H1 (cell line): ENCODE measurements around the gene FOXR2. TPM values are rescaled to one million over a fixed set of nuclear protein-coding genes. Genes with fewer than 3 reads are reported as not detected.

Source experiments
- CTCF ChIA-PET: fragments of 300-600 bp; sonication (Branson Sonifier 250); formaldehyde crosslinking; loops from one replicate; lab custom pipeline; 2021; ENCODE audit not compliant: partially characterized antibody; lab: Charles Lee
- POLR2A ChIA-PET: fragments of 300-600 bp; sonication (Branson Sonifier 250); formaldehyde crosslinking; loops from one replicate; lab custom pipeline; 2021; ENCODE audit warnings: inconsistent platforms; ENCODE audit not compliant: partially characterized antibody; lab: Charles Lee
- DNase-seq, 2 experiments: peaks; one replicate each; pipeline versions ENCODE4 v3.0.0 to v3.0.0-alpha.2; 2010 to 2022; ENCODE audit warnings: low spot score in 2 of 2, low read depth in 1 of 2, mixed read lengths in 1 of 2
- FAIRE-seq: peaks from 2 replicates; lab custom pipeline; 2011; peaks lifted over from hg19 to GRCh38; lab: Jason Lieb, UNC
- H2AFZ ChIP-seq: 2 replicates; pipeline ENCODE4 v1.8.1; 2012; ENCODE audit warnings: low read length, inconsistent platforms
- H2AK5ac ChIP-seq: 2 replicates; pipeline ENCODE4 v1.6.1; 2013; ENCODE audit warnings: low read depth, low read length
- H2BK120ac ChIP-seq: replicated peaks from 2 replicates; pipeline ENCODE3; 2013; ENCODE audit warnings: low read depth, low read length, inconsistent platforms
- H2BK12ac ChIP-seq: 2 replicates; pipeline ENCODE4 v1.6.1; 2013; ENCODE audit warnings: low read depth, low read length
- H2BK15ac ChIP-seq: 2 replicates; pipeline ENCODE4 v1.6.1; 2013; ENCODE audit warnings: low read length
- H2BK20ac ChIP-seq: 2 replicates; pipeline ENCODE4 v1.6.1; 2013; ENCODE audit warnings: low read length
- H2BK5ac ChIP-seq: 2 replicates; pipeline ENCODE4 v1.6.1; 2013; ENCODE audit warnings: low read depth, low read length
- H3K14ac ChIP-seq: 2 replicates; pipeline ENCODE4 v1.6.1; 2013; ENCODE audit warnings: inconsistent platforms; ENCODE audit not compliant: insufficient read length
- H3K18ac ChIP-seq: 2 replicates; pipeline ENCODE4 v1.6.1; 2013; ENCODE audit warnings: low read length; ENCODE audit errors: extremely low read depth
- H3K23ac ChIP-seq: 2 replicates; pipeline ENCODE4 v1.6.1; 2013; ENCODE audit warnings: inconsistent platforms; ENCODE audit not compliant: insufficient read length
- H3K23me2 ChIP-seq: 2 replicates; pipeline ENCODE4 v1.6.1; 2013; ENCODE audit warnings: low read depth, low read length
- H3K27ac ChIP-seq: 2 replicates; pipeline ENCODE4 v1.6.1; 2011; ENCODE audit warnings: low read depth, low read length, inconsistent platforms
- H3K27me3 ChIP-seq, 4 experiments: replicated peaks in 1 of 4; 1 replicate in 1 of 4; 2 replicates in 3 of 4; pipeline versions ENCODE4 v1.6.1 to v1.8.1; 2011 to 2013; ENCODE audit warnings: low read length in 3 of 4, mild to moderate bottlenecking in 3 of 4, inconsistent platforms in 2 of 4, mixed read lengths in 2 of 4, moderate library complexity in 1 of 4; ENCODE audit not compliant: control insufficient read depth in 3 of 4, insufficient read depth in 3 of 4; ENCODE audit errors: extremely low read depth in 1 of 4
- H3K36me3 ChIP-seq, 4 experiments: 2 replicates each; pipeline versions ENCODE4 v1.6.1 to v1.8.1; 2011 to 2013; ENCODE audit warnings: mild to moderate bottlenecking in 4 of 4, low read length in 3 of 4, moderate library complexity in 2 of 4, control low read depth in 1 of 4, inconsistent platforms in 1 of 4; ENCODE audit not compliant: insufficient read depth in 4 of 4, control insufficient read depth in 2 of 4
- H3K4ac ChIP-seq: replicated peaks from 2 replicates; pipeline ENCODE3; 2013; ENCODE audit warnings: low read length, low read depth, mixed read lengths, inconsistent platforms; ENCODE audit not compliant: insufficient read length
- H3K4me1 ChIP-seq, 4 experiments: replicated peaks in 1 of 4; 1 replicate in 1 of 4; 2 replicates in 3 of 4; pipeline versions ENCODE4 v1.6.1 to v1.8.1; 2011 to 2013; ENCODE audit warnings: low read length in 3 of 4, inconsistent platforms in 2 of 4, mixed read lengths in 1 of 4; ENCODE audit not compliant: insufficient read depth in 4 of 4, control insufficient read depth in 3 of 4
- H3K4me2 ChIP-seq, 2 experiments: 2 replicates each; pipeline versions ENCODE4 v1.6.1 to v1.8.1; 2011 to 2013; ENCODE audit warnings: low read depth in 2 of 2, low read length in 2 of 2, control low read depth in 1 of 2, inconsistent platforms in 1 of 2, mild to moderate bottlenecking in 1 of 2; ENCODE audit not compliant: insufficient read depth in 1 of 2
- H3K4me3 ChIP-seq, 4 experiments: fragments of 200-600, 300-600 bp in 1 of 4; sonication (generic), shearing (Covaris generic), sonication (Bioruptor Twin) in 1 of 4; 2 replicates each; pipeline versions ENCODE4 v1.5.1 to v1.8.1; 2011 to 2016; ENCODE audit warnings: low read length in 4 of 4, low read depth in 3 of 4, control low read depth in 2 of 4, inconsistent platforms in 2 of 4, mild to moderate bottlenecking in 2 of 4, mixed read lengths in 1 of 4, moderate library complexity in 1 of 4; ENCODE audit not compliant: insufficient read depth in 2 of 4; ENCODE audit errors: extremely low read depth in 1 of 4
- H3K56ac ChIP-seq: replicated peaks from 2 replicates; pipeline ENCODE3; 2013; ENCODE audit warnings: low read depth, mild to moderate bottlenecking, mixed read lengths, low read length, inconsistent platforms; ENCODE audit not compliant: insufficient read length
- H3K79me1 ChIP-seq: 2 replicates; pipeline ENCODE4 v1.6.1; 2013; ENCODE audit warnings: low read depth, low read length, control low read depth
- H3K79me2 ChIP-seq, 2 experiments: 2 replicates each; pipeline versions ENCODE4 v1.6.1 to v1.8.1; 2012 to 2013; ENCODE audit warnings: low read length in 2 of 2, mild to moderate bottlenecking in 2 of 2, inconsistent platforms in 1 of 2; ENCODE audit not compliant: insufficient read depth in 2 of 2, control insufficient read depth in 1 of 2
- H3K9ac ChIP-seq, 4 experiments: replicated peaks in 1 of 4; 1 replicate in 1 of 4; 2 replicates in 3 of 4; pipeline versions ENCODE4 v1.6.1 to v1.8.1; 2011 to 2013; ENCODE audit warnings: low read depth in 3 of 4, low read length in 3 of 4, control low read depth in 2 of 4, mild to moderate bottlenecking in 2 of 4, moderate library complexity in 2 of 4, inconsistent platforms in 1 of 4; ENCODE audit errors: extremely low read depth in 1 of 4
- H3K9me3 ChIP-seq, 2 experiments: 2 replicates each; pipeline versions ENCODE4 v1.6.1 to v1.8.1; 2012 to 2013; ENCODE audit warnings: mild to moderate bottlenecking in 2 of 2, moderate library complexity in 2 of 2, control low read depth in 1 of 2, inconsistent platforms in 1 of 2, low read depth in 1 of 2, low read length in 1 of 2, mixed read lengths in 1 of 2; ENCODE audit not compliant: insufficient read depth in 2 of 2
- H4K20me1 ChIP-seq, 2 experiments: replicated peaks in 1 of 2; 2 replicates each; pipeline versions ENCODE3 to v1.8.1; 2011 to 2013; ENCODE audit warnings: inconsistent platforms in 2 of 2, low read length in 2 of 2, mild to moderate bottlenecking in 1 of 2; ENCODE audit not compliant: insufficient read depth in 2 of 2, control insufficient read depth in 1 of 2
- H4K5ac ChIP-seq: 2 replicates; pipeline ENCODE4 v1.6.1; 2013; ENCODE audit warnings: low read length, low read depth, mixed read lengths, inconsistent platforms; ENCODE audit not compliant: insufficient read length
- H4K8ac ChIP-seq: 2 replicates; pipeline ENCODE4 v1.8.0; 2013; ENCODE audit warnings: mild to moderate bottlenecking, moderate library complexity, low read length, inconsistent platforms; ENCODE audit not compliant: insufficient read depth; ENCODE audit errors: extremely low read depth
- H4K91ac ChIP-seq: replicated peaks from 2 replicates; pipeline ENCODE3; 2013; ENCODE audit warnings: low read length, mixed read lengths, inconsistent platforms; ENCODE audit not compliant: insufficient read length
- ATF2 ChIP-seq: IDR thresholded peaks from 2 replicates; pipeline ENCODE4 v1.6.1; 2012; ENCODE audit warnings: low read length, inconsistent platforms
- CREB1 ChIP-seq: IDR thresholded peaks from 2 replicates; pipeline ENCODE4 v1.6.1; 2012; ENCODE audit warnings: inconsistent platforms
- CTCF ChIP-seq, 3 experiments: IDR thresholded peaks; 1 replicate in 2 of 3; 2 replicates in 1 of 3; pipeline versions ENCODE4 v1.5.1 to v1.6.1; 2011; ENCODE audit warnings: low read length in 3 of 3, mild to moderate bottlenecking in 3 of 3, inconsistent platforms in 2 of 3, low read depth in 1 of 3, moderate library complexity in 1 of 3; ENCODE audit not compliant: insufficient read depth in 1 of 3; ENCODE audit errors: control extremely low read depth in 1 of 3
- EGR1 ChIP-seq: IDR thresholded peaks from 2 replicates; pipeline ENCODE4 v1.6.1; 2011; ENCODE audit warnings: low read depth, low read length, borderline replicate concordance
- EZH2 ChIP-seq: fragments of 200-600 bp; sonication (generic); IDR thresholded peaks from 2 replicates; pipeline ENCODE4 v1.7.1; 2012; ENCODE audit warnings: low read depth, mild to moderate bottlenecking, moderate library complexity, low read length, inconsistent platforms; ENCODE audit not compliant: severe bottlenecking
- JUND ChIP-seq: IDR thresholded peaks from 2 replicates; pipeline ENCODE4 v1.6.1; 2011; ENCODE audit warnings: mild to moderate bottlenecking, improper control_type of control experiment, low read length
- KDM4A ChIP-seq: IDR thresholded peaks from one replicate; pipeline ENCODE4 v1.7.1; 2012; ENCODE audit warnings: low read depth, mild to moderate bottlenecking, moderate library complexity, low read length, inconsistent platforms; ENCODE audit not compliant: severe bottlenecking
- KDM5A ChIP-seq: fragments of 200-600 bp; IDR thresholded peaks from 2 replicates; pipeline ENCODE4 v1.7.1; 2012; ENCODE audit warnings: mild to moderate bottlenecking, low read length, inconsistent platforms, mixed read lengths
- SAP30 ChIP-seq: fragments of 300-600 bp; sonication (generic); IDR thresholded peaks from 2 replicates; pipeline ENCODE4 v1.7.1; 2012; ENCODE audit warnings: low read length, moderate library complexity, mild to moderate bottlenecking, inconsistent platforms; ENCODE audit not compliant: insufficient read depth, insufficient replicate concordance
- TCF12 ChIP-seq: IDR thresholded peaks from 2 replicates; pipeline ENCODE4 v1.6.1; 2011; ENCODE audit warnings: low read depth, mild to moderate bottlenecking, low read length
- WGBS, 2 experiments: shearing (Covaris generic) in 1 of 2; methylation state at CpG; one replicate each; pipeline versions ENCODE4 v1.1.6 to v1.1.7; 2013 to 2015; ENCODE audit warnings: low lambda C conversion rate in 2 of 2, mixed read lengths in 2 of 2, inconsistent platforms in 1 of 2, low coverage in 1 of 2, missing lambda C conversion rate in 1 of 2; ENCODE audit not compliant: insufficient replicate concordance in 2 of 2, insufficient coverage in 1 of 2, insufficient read length in 1 of 2; ENCODE audit errors: extremely low coverage in 1 of 2, missing lambda C conversion rate in 1 of 2; 5-methylcytosine and 5-hydroxymethylcytosine counted together
- polyA plus RNA-seq, 7 experiments: library from polyadenylated mRNA; depleted of rRNA in 3 of 7; stranded (reverse) in 5 of 7; unstranded in 2 of 7; fragments of >200 nt in 5 of 7; fragments of 200-250 nt in 2 of 7; gene quantifications; 1 replicate in 5 of 7; 2 replicates in 1 of 7; 4 replicates in 1 of 7; pipeline versions ENCODE4 v1.2.1 to v1.2.3, GENCODE V29; 2011 to 2013; ENCODE audit warnings: missing spikeins in 2 of 7, mixed read lengths in 2 of 7
- total RNA-seq: library from RNA; stranded (reverse); fragmentation: NEBNext Ultra II Directional; extraction: Animal tissue kit (Norgen Biotek cat#: 25700); gene quantifications from 2 replicates; pipeline ENCODE4 v1.2.1, GENCODE V29; 2021

FOXR2 gene
- total and polyA plus RNA-seq, 2 of the 8 experiments (the other 6 are each of a cell fraction or from before 2014, with no cell fraction given): not detected

GRCh38 chrX:55659931-55660330 is 36.7 kb downstream of the FOXR2 start:
- Histone ChIP-seq H3K4me1 (no peaks in the 10 kb centered on the region), H2AFZ (no peak overlapping the region), H3K14ac (no peak overlapping the region), H3K79me2 (no peaks in the 10 kb centered on the region), H4K20me1 (no peaks in the 10 kb centered on the region), H3K4ac (no peak overlapping the region), H3K23ac (no peak overlapping the region), H4K8ac (no peak overlapping the region), H3K27me3 (no peaks in the 10 kb centered on the region), H3K23me2 (no peaks in the 10 kb centered on the region), H3K18ac (no peak overlapping the region), H3K36me3 (no peaks in the 10 kb centered on the region), H2BK120ac (no peak overlapping the region), H2BK20ac (no peak overlapping the region), H3K4me3 (no peak overlapping the region), H2BK12ac (no peak overlapping the region), H3K9ac (no peak overlapping the region), H3K4me2 (no peak overlapping the region), H3K27ac (no peak overlapping the region), H4K91ac (no peak overlapping the region), H3K9me3 (peaks cover 3 to 19% of the 10 kb centered on the region in 2 experiments; a peak in 2 of 4 replicates), H2AK5ac (no peak overlapping the region), H4K5ac (no peak overlapping the region), H3K56ac (no peak overlapping the region), H3K79me1 (no peaks in the 10 kb centered on the region), H2BK5ac (no peak overlapping the region), H2BK15ac (no peak overlapping the region)
- WGBS, 2 experiments: 35% methylated on average over 2 of the region's 2 CpGs; no CpG with 5 or more reads in 1 of the 2 experiments
- no peak for FAIRE-seq
- POLR2A ChIA-PET: no interaction called here
- CTCF ChIA-PET: no interaction called here
- no peak for DNase-seq
- TF ChIP-seq SAP30 (no peak), CTCF (IDR thresholded peaks at IDR 0.05; ENCODE audit: control extremely low read depth in 1 of 3, insufficient read depth in 1 of 3, low read depth in 1 of 3, low read length in 3 of 3) (no peak), CREB1 (no peak), KDM4A (no peak), TCF12 (no peak), JUND (no peak), KDM5A (no peak), ATF2 (no peak), EGR1 (no peak), EZH2 (no peak)
